GM12865 (cell line): ENCODE data around the gene OMP.

ENCODE experiments used
- DNase-seq: peaks from one replicate; pipeline ENCODE4 v3.0.0; 2010; ENCODE audit warnings: low read depth
- H3K4me3 ChIP-seq: 2 replicates; pipeline ENCODE4 v1.5.1; 2011; ENCODE audit warnings: mild to moderate bottlenecking, low read depth, low read length, control low read depth
- TF ChIP-seq, protein P1 (sequence below): IDR thresholded peaks from 2 replicates; pipeline ENCODE4 v1.5.1; 2011; ENCODE audit warnings: low read length, control low read depth, low read depth, inconsistent platforms; ENCODE audit not compliant: insufficient read depth; ENCODE audit errors: missing control alignments

The OMP gene

GRCh38 chr11:77122576-77123212, 20.1 kb downstream of the OMP start:
- DNase-seq = no peak
- TF ChIP-seq, protein P1, sequence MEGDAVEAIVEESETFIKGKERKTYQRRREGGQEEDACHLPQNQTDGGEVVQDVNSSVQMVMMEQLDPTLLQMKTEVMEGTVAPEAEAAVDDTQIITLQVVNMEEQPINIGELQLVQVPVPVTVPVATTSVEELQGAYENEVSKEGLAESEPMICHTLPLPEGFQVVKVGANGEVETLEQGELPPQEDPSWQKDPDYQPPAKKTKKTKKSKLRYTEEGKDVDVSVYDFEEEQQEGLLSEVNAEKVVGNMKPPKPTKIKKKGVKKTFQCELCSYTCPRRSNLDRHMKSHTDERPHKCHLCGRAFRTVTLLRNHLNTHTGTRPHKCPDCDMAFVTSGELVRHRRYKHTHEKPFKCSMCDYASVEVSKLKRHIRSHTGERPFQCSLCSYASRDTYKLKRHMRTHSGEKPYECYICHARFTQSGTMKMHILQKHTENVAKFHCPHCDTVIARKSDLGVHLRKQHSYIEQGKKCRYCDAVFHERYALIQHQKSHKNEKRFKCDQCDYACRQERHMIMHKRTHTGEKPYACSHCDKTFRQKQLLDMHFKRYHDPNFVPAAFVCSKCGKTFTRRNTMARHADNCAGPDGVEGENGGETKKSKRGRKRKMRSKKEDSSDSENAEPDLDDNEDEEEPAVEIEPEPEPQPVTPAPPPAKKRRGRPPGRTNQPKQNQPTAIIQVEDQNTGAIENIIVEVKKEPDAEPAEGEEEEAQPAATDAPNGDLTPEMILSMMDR = no peak
- H3K4me3 ChIP-seq = no peak overlapping the region

- H3K4me3 ChIP-seq = no peak overlapping the region
- DNase-seq = no peak
- TF ChIP-seq, protein P1 = no peak
These were observed 21.0 kb downstream of the OMP start for GRCh38 chr11:77123591-77123990.

- TF ChIP-seq, protein P1 = no peak
- no peak overlapping the region for H3K4me3 ChIP-seq
- no peak for DNase-seq
These were observed 21.4 kb downstream of the OMP start for GRCh38 chr11:77124041-77124440.

GRCh38 chr11:77124488-77124887, 21.8 kb downstream of the OMP start:
- TF ChIP-seq, protein P1 = no peak
- H3K4me3 ChIP-seq = no peak overlapping the region
- no peak for DNase-seq

DNA sequence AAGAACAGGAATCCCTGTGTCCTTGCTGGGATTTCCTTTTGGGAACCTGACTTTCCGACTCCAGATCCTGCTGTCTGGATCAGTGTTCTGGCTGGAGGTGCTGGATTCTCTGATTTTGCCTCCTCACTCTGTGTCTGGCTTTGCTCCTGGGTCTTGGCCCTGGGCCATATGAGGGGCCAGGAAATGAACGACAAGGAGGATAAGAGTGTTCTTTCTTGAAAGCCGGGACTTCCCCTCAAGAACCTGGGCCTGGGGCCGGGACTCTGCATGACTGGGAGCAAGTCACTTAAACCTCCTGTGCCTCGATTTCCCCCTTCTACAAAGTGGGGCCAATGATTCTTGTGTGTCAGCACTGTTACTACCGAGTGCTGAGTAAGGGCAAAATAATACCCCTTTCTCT, 22.6 kb downstream of the OMP start:
- H3K4me3 ChIP-seq = no peak overlapping the region
- no peak for DNase-seq
- TF ChIP-seq, protein P1 = no peak

- DNase-seq = no peak
- TF ChIP-seq, protein P1 = no peak
- H3K4me3 ChIP-seq = no peak overlapping the region
These were observed 23.1 kb downstream of the OMP start for GRCh38 chr11:77125695-77126094.

- no peak for DNase-seq
- TF ChIP-seq, protein P1 = no peak
- H3K4me3 ChIP-seq = no peak overlapping the region
These were observed 23.6 kb downstream of the OMP start for GRCh38 chr11:77126156-77126775.
